Epithelial cell of proximal tubule (primary cell): Measurements from ENCODE around the gene DVL2. TPM values are rescaled to one million over a fixed set of nuclear protein-coding genes. Genes with fewer than 3 reads are reported as not detected.
A peak's percentile ranks its signal among the peaks of the same experiment; 100 is the strongest.

Experiments
- DNase-seq: peaks from one replicate; pipeline ENCODE4 v3.0.0-alpha.2; 2011; ENCODE audit warnings: low read depth
- H3K4me3 ChIP-seq: 2 replicates; pipeline ENCODE4 v1.5.1; 2011; ENCODE audit warnings: low read depth, mild to moderate bottlenecking, low read length
- total RNA-seq: library from RNA; depleted of rRNA; stranded (reverse); fragments of >200 nt; gene quantifications from 2 replicates; pipeline ENCODE4 v1.2.3, GENCODE V29; 2015
- TF ChIP-seq, protein P1 (sequence below): conservative IDR thresholded peaks from 2 replicates; pipeline ENCODE4 v1.5.1; 2012; ENCODE audit warnings: low read depth, mild to moderate bottlenecking, low read length

The DVL2 gene
- total RNA-seq, 1 donor from 2014 or later, result 46.5 TPM

DNA sequence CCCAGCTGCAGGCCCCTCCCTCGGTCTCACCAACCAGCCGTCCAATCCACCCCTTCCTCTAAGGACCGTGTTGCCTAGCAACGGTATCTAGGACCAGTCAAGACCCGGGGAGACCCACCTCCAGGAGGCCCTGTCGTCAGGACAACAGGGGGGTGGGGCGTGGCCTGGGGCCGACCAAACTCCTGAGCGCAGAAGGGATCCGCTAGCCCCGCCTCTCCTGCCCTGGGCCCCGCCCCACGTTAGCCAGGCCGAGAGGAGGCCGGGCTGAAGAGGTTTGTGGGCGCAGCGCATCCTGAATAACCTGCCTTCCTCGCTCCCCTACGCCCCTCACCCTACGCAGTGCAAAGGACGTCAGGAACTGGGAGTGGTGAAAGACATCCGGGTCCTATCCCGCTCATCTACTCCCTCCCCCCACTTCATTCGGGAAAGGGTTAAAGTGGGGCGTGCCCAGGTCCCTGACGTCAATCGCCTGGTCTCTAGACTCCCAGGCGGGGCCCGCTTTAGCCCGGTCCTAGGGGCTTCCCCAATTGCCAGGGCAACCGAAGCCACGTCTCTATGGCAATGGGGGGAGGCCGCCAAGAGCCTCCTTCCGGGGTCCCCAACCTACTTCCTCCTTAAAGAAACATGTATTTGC, 29.4 kb downstream of the DVL2 start:
- TF ChIP-seq, protein P1, sequence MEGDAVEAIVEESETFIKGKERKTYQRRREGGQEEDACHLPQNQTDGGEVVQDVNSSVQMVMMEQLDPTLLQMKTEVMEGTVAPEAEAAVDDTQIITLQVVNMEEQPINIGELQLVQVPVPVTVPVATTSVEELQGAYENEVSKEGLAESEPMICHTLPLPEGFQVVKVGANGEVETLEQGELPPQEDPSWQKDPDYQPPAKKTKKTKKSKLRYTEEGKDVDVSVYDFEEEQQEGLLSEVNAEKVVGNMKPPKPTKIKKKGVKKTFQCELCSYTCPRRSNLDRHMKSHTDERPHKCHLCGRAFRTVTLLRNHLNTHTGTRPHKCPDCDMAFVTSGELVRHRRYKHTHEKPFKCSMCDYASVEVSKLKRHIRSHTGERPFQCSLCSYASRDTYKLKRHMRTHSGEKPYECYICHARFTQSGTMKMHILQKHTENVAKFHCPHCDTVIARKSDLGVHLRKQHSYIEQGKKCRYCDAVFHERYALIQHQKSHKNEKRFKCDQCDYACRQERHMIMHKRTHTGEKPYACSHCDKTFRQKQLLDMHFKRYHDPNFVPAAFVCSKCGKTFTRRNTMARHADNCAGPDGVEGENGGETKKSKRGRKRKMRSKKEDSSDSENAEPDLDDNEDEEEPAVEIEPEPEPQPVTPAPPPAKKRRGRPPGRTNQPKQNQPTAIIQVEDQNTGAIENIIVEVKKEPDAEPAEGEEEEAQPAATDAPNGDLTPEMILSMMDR, result no peak
- DNase-seq, result no peak
- peak overlapping the region; percentile 50 for H3K4me3 ChIP-seq

DNA sequence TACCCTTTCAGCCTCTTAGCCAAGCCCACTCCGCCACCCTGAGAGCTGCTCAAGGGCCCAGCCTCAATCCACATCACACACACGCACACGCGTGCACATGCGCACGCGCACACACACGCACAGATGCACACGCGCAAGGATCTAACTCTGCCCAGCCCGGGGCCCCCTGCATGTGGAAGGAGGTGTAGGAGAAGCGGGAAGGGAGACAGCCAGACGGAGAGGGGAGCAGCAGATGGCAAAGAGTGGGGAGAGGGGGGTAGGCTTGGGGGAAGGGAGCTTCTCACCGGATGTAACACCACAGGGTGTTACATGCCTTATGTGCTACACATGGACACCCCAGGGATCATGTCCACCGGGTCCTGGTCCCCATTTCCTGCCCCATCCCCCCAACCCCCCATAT, 30.0 kb downstream of the DVL2 start:
- no peak for DNase-seq
- no peak overlapping the region for H3K4me3 ChIP-seq
- TF ChIP-seq, protein P1, result no peak

GRCh38 chr17:7203391-7203790, 30.9 kb downstream of the DVL2 start:
- TF ChIP-seq, protein P1, result no peak
- H3K4me3 ChIP-seq, result no peak overlapping the region
- DNase-seq, result no peak

DNA sequence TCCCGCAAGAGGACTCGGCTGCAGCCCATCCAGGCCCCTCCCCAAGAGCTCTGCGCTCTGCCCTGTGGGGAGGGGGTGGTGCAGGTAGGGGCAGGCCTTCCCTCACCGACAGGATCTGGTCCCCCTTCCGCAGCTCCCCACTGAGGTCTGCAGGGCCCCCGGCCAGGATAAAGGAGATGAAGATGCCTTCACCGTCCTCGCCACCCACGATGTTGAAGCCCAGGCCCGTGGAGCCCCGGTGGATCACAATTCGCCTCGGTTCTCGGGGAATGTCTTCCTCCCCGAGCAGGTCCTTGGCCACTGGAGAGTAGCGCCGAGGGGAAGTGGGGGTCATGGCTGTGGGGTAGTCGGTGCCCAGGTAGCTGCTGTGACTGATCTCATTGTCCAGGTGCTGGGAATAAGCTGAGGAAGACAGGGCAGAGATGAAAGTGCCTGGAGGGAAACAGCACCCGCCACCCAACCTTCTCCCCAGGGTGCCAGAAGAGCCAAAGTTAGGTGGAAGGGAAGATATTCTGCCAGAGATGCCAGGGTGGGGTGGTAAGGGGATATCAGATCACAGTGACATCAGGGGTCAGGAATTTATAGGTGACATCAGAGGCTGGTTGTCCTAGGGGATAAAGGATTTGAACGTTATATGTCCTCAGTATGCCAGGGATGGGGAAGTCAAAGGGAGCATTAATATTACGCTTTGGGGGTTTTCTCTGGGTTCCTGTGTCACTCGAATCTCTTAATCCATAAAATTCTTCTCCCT, 37.5 kb downstream of the DVL2 start:
- TF ChIP-seq, protein P1, result no peak
- DNase-seq, result no peak
- no peak overlapping the region for H3K4me3 ChIP-seq

DNA sequence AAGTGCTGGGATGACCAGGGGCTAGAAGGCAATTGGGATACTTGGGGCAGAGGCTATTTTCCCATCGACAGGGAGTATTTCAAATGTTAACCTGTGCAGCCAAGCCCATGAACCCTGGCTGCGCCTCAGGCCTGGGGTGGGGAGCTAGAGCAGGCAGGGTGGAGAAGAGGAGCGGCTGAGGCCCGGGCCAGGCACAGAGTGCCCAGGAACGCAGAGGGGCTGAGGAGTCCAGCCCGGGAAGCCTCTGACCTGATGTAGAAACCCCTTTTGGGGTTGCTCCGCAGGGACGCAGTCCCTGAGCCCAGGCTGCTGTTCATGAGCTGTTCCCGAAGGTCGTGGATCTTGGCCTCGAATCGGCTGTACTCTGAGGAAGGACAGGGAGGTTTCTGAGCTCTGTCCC, 38.3 kb downstream of the DVL2 start:
- DNase-seq, result no peak
- no peak overlapping the region for H3K4me3 ChIP-seq
- TF ChIP-seq, protein P1, result no peak

DNA sequence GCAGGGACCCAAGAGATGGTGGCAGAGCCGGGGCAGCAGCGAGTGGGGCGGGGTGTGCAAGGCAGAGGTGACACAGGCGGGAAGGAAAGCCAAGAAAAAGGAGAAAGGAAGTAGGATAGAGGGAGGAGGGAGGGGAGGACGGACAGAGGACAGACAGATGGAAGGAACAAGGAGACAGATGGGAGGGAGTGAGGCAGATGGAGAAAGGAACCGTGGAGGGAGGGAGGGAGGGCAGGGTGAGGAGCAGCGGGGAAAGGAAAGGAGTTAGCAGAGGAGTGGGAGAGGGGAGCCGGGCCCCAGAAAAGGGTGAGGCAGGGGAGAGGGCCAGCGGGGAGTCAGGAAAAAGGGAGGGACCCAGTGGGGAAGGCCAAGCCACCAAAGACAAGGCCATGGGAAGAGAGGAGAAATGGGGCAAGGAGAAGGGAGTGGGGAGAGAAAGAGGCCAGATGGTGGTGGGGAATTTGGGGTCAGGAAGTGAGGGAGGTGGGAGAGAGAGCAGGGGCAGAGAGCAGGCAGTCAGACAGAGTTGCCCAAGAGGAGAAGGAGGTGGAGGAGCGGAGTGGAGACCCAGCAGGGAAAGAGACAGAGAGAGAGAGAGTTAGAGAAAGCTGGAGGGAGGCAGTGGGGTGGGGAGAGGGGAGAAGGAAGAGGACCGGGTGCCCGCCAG, 41.9 kb downstream of the DVL2 start:
- no peak overlapping the region for H3K4me3 ChIP-seq
- TF ChIP-seq, protein P1, result no peak
- no peak for DNase-seq
